Stimulated activated CD8-positive, alpha-beta memory T cell treated with anti-CD3 and anti-CD28 coated beads, Interleukin-12 subunit alpha, Interleukin-12 subunit beta, amount 100 ng/mL, for 1 hour (primary cell): ENCODE data around the gene RASA3.
"Not testable (repeated sequence)": the region's sequence is repeated elsewhere in the genome, so short reads cannot be mapped to it uniquely, and the experiment has no call there.

Experiments
- DNase-seq: peaks from one replicate; pipeline ENCODE4 v3.0.0-alpha.2; 2020; ENCODE audit warnings: low read depth

Gene RASA3

GRCh38 chr13:114032126-114032799, 100.2 kb downstream of the RASA3 start:
- no peak for DNase-seq

- DNase-seq, result no peak
Measured at GRCh38 chr13:114031631-114032030, 100.8 kb downstream of the RASA3 start.

GRCh38 chr13:114030666-114031610, 101.5 kb downstream of the RASA3 start:
- no peak for DNase-seq

- no peak for DNase-seq
Measured at GRCh38 chr13:114029866-114030625, 102.4 kb downstream of the RASA3 start.

- DNase-seq, result no peak
Measured at GRCh38 chr13:114027826-114028225, 104.6 kb downstream of the RASA3 start.

DNA sequence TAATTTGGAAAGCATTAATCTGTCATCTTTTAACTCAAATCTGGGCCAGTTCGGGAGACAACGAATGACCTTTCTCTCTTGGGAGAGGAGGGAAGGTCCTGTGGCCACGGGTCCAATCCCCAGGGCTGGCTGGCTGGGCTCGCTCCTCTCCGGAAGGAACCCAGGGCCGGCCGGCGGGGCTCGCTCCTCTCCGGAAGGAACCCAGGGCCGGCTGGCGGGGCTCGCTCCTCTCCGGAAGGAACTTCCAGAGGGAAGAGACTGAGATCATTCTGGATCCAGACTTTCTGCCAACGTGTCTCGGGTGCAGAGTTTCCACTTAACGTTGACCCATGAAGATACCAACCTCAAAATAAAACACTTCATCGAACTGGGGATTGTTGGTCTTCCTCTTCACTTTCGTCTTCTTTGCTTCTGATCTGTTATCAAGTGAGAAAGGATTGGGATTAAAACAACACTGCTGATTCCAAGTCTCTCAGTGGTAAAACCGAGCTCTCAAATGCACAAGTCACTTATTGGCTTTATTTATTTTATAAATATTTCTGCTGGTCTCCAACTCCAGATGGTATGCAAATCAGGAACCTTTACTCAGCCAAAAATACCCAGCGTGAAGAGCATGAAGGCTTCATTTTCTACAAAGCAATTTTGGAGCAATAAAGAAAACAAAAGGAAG, 105.2 kb downstream of the RASA3 start:
- DNase-seq, result no peak

DNA sequence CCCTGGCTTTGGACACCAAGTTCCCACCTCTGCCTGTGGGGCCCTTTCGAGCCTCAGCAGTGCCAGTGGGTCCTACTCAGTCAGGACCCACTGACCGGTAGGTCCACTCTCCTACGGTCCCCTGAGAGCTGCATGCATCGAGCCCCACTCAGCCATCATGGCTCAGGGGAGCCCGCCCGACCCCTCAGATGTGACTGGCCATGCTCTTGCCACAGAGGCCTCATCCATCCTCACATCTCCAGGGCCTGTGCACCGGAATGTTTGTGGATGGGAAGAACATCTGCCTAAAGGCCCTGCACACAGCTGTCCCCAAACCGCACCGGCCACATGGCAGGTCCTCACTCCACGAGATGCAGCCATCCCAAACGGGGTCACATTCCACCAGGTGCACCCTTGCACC, 105.9 kb downstream of the RASA3 start:
- DNase-seq, result no peak

GRCh38 chr13:114025714-114026431, 106.5 kb downstream of the RASA3 start:
- DNase-seq, result no peak

DNA sequence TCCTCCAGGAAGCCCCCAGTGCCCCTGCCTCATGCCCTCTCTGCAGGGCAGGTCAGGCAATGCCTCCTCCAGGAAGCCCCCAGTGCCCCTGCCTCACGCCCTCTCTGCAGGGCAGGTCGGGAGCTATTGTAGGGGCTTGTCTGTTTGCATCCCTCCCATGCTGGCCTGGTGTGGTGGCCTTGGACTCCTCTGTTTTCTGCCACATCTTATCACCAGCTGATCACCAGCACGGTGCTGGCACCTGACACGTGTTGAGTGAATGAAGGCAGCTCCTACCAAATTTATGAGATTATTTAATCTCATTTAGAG, 107.1 kb downstream of the RASA3 start:
- DNase-seq, result no peak

- DNase-seq, result no peak
Measured at GRCh38 chr13:114024603-114025404, 107.6 kb downstream of the RASA3 start.

- no peak for DNase-seq
Measured at GRCh38 chr13:114023716-114024602, 108.5 kb downstream of the RASA3 start.

DNA sequence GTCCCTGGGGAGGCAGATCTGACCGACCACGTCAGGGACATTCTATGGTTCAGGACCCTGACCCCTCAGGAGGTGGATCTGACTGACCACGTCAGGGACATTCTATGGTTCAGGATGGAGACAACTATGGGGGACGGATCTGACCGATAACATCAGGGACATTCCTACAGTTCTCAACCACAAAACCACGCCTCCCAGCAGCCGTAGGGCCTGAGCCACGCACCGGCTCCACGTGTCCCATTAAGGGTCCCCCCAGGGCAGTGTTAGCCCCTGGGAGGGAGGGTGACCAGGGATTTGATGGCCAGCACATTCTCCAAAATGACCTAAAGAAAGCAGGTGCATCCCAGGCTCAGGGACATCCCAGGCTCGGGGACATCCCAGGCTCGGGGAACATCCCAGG, 109.5 kb downstream of the RASA3 start:
- no peak for DNase-seq

GRCh38 chr13:114022309-114022669, 110.1 kb downstream of the RASA3 start:
- no peak for DNase-seq

DNA sequence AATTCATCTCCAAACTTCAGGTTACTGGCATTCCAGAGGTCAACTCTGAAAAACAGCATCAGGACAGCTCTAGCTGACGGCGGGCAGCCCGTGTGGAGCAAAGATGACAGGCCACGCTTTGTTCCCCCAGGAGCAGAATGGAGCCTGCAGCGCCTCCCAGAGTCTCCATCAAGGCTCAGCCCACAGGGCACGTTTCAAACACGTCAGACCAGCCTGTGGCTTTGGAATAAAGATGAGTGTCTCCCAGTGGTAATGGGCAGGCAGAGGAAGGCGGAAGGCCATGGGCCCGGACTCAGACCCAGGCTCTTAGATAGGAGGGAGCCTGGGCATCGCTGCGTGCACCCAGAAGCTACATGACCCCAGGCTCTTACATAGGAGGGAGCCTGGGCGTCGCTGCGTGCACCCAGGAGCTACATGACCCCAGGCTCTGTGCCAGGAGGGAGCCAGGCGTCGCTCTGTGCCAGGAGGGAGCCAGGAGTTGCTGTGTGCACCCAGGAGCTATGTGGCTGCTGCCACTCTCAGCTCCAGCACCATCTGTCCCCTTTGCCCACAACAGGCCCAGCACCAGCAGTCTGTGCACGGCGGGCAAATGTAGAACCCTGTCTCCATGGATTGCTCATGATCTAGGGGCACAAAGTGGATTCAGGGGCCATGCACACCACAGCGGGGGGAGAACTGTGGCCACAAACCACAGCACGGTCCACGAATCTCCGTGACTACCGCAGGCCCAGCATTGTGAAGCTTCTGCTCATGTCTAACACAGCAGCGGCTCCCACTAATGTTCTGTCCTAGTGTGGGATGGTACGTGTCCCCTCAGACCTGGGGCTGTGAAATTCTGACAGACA, 110.7 kb downstream of the RASA3 start:
- no peak for DNase-seq

- no peak for DNase-seq
Measured at GRCh38 chr13:114020750-114021463, 111.5 kb downstream of the RASA3 start.

DNA sequence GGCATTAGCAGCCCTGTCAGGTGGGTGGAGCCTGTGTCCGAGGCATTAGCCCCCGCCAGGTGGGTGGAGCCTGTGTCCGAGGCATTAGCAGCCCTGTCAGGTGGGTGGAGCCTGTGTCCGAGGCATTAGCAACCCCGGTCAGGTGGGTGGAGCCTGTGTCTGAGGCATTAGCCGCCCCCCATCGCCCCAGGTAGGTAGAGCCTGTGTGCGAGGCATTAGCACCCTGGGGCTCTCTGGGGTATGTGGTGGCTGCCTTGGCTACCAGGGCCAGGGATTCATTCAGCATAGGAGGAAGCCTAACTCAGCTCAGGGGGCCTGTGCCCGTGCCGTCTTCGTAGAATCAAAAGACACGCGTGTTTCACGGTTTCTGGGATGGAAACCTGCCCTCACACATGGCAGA, 112.3 kb downstream of the RASA3 start:
- DNase-seq, result not testable (repeated sequence)

DNA sequence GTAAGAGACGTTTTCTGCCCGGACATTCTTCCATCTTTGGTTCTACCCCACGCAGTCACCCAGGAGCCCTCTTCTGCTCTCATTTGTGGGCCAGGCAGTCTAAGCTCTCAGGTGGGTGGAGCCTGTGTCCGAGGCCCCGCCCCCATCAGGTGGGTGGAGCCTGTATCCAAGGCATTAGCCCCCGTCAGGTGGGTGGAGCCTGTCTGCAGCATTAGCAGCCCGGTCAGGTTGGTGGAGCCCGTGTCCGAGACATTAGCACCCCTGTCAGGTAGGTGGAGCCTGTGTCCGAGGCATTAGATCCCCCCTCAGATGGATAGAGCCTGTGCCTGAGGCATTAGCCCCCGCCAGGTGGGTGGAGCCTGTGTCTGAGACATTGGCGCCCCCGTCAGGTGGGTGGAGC, 113.1 kb downstream of the RASA3 start:
- DNase-seq, result no peak

DNA sequence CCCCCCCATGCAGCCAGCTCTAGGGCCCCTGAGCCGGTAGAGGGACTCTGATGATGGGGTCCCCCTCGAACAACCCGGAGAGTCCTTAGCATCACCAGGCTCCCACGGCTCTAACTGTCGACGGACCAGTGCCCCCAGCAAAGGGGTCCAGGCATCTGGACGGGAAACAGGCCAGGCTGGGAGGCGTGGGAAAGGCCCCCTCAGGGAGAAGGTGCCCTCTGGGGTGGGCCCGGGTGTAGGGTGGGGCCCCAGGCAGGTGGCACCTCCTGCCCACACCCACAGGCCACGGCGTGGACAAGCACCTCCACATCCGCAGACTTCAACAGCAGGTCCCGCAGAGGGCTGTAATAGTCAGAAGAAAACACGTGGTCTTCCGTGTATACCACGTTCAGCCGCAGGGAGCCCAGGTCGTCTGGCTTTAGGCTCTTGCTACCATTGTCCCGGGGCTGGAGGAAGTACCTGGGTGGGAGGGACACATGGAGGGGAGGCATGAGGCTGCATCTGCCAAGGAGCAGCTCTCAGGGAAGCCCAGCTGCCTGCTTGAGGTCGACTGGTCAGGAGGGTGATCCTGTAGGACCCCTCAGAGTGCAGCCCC, 113.9 kb downstream of the RASA3 start:
- no peak for DNase-seq
